Right hindlimb (tissue), 1 donor: ENCODE measurements around the gene SPPL2A.
A peak's percentile ranks its signal among the peaks of the same experiment; 100 is the strongest.
"Not testable (repeated sequence)": the region's sequence is repeated elsewhere in the genome, so short reads cannot be mapped to it uniquely, and the experiment has no call there.

Experiments
- DNase-seq: peaks from one replicate; pipeline ENCODE4 v3.0.0-alpha.2; 2018

The SPPL2A gene

DNA sequence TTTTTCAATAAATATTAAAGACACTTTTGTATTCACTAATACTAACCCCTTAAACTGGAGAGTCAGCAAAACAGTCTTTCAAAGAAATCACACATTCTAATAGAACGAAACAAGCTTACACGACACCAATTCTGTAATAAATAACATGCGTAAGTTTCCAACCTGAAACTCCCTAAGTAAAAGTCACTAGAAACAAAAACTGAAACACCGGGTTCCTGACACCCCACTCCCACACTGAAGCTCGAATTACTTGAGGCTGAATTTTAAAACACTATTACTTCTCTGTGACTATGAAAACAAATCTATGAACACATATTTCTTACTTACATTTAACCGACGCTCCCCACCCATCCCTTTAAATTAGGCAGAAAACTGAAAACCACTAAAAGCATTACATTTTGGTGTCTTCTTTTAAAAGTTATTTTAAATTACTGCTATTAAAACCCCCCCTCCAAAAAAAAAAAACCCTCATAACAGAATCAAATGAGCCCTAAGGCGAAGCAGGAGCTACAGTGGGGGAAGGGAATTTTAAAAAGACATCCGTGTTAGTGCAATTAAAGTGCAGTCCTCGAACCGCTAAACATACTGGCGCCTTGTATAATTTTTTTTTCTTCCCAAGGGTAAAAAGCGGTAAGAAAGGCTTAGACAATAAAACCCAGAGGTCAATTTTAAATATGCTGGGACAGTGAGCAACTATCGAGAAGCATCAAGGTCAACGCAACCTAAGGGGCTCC lies 878 bp downstream of the SPPL2A start:
- DNase-seq = peak; percentile 23

DNA sequence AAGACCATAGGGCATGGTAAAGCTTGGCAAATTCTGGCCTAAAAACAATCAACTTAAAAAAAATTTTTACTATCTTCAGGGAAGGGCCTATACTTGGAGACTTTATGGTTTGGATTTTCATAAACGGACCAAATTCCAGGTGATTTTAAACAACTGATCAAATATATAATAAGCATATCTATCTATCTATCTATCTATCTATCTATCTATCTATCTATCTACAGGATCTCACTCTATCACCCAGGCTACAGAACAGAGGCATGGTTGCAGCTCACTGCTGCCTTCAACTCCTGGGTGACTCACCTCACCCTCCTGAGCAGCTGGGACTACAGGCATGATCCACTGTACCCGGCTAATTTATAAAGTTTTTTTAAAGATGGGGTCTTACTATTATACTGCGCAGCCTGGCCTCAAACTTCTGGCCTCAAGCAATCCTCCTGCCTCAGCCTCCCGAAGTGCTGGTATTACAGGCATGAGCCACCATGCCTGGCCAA lies 6.7 kb downstream of the SPPL2A start:
- DNase-seq = no peak

DNA sequence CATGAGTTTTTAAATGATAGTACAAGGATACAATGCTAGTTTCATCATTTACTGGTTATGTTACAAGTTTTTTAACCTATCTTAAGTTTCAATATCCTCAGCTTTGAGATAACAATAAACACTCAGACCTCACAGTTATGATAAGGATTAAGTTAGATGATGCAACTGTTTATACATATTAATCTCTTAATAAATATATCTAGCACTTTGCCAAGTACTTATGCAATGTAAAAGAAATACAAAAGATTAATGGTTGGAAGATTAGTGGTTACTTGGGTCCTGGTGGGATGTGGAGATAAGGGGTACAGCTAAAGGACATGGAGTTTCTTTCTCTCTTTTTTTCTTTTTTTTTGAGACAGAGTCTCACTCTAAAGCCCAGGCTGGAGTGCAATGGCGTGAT lies 12.0 kb downstream of the SPPL2A start:
- DNase-seq = no peak

DNA sequence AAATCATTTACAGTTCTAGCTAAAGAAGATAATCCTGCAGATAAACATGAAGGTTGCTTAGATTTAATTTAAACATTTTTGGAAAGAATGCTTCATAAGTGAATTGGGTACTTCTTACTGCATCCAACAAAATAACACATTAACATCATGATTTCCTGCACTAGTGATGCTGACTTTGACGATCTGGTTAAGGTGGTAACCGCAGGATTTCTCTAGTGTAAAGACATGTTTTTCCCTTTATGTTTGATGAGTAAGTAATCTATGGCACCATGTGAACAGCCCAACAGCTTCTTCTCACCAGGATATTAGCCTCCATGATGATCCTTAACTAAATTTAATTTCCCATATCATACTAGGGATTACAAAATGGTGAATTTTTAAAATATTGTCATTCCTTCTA lies 14.1 kb downstream of the SPPL2A start:
- no peak for DNase-seq

DNA sequence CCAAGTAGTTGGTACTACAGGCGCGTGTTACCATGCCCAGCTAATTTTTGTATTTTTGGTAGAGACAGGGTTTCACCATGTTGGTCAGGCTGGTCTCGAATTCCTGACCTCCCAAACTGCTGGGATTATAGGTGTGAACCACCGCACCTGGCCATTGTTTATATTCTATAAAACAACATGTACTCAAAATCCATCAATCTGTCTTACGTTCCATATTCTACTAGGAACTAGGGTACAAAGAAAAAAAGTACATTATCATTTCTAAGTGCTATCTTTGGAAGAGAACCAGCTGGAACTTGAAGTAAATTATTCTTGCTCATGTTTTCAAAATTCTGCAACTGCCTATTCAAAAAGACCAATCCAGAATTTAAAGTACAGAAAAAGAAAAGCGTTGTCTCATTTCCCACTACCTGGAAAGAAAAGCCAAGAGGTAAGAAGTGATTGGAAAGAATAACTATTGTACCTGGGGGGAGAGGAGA lies 15.2 kb downstream of the SPPL2A start:
- DNase-seq = no peak

DNA sequence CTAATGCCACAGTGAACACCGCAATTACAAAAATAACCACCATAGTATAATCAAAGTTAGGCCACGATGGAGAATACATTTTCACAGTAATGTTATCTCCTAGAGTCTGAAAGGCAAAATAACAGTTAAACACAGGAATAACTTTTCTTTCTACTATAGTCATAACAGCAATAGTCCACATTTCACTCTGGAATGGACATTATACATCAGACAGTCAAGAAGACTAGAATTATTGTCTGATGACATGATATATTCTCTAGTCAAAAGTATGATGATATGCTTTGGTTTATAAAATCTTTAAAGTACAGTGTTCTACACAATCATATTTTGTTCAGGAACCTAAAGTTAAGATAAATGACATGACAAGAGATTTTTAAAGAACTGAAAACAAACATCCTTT lies 18.0 kb downstream of the SPPL2A start:
- DNase-seq = no peak

DNA sequence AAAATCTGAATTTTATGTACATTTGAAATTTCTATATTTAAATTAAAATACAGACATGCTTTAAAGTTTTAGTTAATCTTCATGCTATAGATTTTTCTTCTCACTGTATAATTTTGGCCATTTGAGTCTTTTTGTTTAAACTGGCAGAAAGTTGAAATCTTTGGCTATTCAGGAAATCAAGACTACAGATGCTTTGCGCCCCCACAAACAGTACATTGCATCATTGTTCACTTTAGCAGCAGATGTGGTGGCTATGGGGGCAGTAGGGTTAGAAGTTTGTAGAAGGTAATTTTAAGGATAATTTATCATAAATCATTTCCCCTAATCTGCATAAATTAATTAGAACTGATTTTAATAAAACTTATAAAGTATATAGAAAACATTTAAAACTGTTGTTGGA lies 20.9 kb downstream of the SPPL2A start:
- DNase-seq = no peak

DNA sequence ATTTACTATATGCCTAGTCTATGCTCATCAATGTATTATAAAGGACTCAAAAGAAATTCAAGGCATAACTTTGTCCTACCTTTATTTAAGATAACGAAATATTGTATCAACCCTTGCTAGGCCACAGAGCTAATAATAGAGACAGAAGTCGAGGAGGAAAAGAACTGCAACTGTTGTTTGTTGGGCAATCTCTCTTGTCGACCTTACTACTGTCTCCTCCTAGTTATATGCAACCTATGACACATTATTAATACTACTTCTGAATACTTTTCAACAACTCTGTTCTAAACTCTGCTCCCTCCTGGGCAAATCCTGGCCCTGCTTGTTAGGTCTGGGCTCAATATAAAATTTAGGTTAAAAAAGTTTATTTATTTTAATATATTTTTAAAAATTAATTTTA lies 24.6 kb downstream of the SPPL2A start:
- DNase-seq = no peak

DNA sequence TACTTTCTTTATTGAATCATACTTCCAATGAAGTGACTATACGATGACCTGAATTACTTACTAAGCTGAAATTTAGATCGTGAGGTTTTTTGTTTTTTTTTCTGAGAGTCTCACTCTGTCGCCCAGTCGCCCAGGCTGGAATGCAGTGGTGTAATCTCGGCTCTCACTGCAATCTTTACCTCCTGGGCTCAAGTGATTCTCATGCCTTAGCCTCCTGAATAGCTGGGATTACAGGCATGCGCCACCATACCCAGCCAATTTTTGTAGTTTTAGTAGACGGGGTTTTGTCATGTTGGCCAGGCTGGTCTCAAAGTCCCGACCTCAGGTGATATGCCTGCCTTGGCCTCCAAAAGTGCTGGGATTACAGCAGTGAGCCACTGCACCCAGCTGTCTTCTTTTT lies 28.7 kb downstream of the SPPL2A start:
- DNase-seq = no peak

DNA sequence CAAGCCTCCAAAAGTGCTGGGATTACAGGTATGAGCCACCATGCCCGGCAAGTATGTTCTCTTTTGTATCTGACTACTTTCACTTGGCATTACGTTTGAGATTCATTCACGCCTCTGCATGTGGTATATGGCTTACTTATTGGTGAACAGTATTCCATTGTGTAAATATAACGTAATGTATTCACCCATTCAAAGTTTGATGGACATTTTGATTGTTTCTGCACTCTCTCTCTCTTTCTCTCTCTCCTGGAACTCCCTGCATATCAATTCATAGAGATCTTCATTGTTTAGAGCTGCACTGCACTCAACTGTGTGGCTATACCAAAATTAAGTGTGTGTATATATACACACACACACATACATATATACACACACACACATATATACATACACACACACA lies 30.4 kb downstream of the SPPL2A start:
- DNase-seq = no peak

DNA sequence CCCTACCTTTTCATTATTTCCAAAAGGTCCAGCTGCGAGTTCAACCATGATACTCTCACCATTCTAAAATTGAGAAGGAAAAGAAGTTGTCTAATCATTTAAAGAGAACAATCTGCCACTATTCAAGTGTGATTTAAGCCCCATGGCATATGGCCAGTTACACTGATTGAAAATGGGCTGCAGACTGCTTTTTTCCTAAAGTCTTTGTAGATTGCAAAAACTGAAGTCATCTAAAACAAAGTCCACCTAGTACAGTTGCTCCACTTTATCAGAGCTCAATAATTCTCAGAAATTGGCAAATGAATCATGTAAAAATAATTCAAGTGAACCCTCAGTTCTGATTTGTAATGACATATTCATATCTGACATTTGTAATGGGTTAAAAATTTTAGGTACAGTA lies 39.2 kb downstream of the SPPL2A start:
- DNase-seq = no peak

DNA sequence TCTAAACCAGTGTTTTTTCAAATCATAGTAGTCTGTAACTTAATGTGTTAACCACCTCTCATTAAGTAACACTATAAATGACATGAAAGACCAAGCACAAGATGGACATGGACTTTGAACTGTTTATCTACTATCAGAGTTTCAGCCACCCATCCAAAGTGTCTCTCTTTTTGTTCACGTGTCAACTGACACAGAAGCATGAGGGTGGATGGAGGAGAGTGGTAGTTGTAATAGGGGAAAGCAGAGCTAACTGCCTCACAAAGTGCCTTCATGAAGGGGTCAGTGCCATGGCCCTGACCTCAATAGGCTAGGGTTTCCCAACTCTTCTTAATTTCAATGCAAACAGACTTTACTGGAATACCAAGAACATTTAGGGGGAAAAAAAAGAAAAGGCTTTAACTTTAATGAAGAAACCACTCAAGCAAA lies 46.8 kb downstream of the SPPL2A start:
- no peak for DNase-seq

DNA sequence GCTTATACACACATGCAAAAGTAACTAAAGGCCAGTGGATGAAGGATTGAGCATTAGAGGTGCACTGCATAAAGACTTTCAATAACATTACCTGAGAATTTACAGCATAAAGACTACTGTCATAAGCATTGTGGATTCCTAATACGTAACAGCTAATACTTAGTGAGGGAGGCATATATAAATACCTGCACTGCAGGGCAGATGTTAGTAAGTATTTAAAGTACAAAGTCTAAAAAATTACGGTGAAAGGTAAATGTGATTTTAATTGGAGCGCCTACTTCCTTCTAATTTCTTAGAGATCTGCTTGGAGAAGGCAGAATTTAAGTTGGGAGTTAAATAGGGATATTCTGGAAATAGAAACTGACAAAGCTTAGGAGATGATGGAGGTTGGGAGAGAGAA lies 53.5 kb downstream of the SPPL2A start:
- DNase-seq = no peak

DNA sequence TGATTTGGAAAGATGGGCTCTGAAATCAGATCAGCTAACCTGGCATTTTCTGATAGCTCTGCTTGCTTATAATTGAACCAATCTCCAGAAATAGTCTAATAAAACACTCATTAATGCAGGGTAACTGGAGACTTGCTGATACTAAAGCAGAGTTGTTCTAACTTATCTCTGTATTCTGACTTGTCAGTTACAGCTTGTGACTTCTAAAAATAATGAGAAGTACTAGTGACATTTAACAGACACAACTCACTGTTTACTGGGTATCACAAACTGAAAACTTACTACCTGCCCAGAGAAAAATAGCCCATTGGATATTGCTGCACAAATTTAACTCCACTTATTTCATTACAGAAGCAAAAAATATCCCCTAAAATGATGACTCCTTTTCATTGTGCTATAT lies 54.9 kb downstream of the SPPL2A start:
- DNase-seq = no peak

DNA sequence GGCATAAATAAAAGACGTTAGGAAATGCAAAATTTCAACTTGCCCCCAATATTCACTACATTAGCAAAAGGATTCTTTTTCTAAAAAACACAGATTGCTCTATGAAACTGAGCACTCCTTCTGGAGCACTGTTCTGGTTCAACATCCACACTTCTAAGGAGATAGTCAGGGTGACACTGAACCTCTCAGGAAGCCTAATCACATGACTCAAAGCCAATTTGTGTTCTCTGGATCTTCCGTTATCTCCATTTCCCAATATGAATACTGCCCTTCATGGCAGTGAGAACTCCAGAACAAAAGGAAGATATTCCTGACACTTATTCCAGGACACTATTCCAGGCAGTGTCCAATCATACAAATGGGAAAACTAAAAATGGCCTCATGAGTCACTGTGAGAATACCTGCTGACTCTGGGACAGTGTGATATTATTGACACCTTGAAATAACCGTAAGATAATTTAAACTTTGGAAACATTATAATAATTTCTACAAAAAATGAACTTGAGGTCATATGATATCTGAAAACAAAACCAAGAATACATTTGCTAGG lies 57.6 kb downstream of the SPPL2A start:
- DNase-seq = no peak

DNA sequence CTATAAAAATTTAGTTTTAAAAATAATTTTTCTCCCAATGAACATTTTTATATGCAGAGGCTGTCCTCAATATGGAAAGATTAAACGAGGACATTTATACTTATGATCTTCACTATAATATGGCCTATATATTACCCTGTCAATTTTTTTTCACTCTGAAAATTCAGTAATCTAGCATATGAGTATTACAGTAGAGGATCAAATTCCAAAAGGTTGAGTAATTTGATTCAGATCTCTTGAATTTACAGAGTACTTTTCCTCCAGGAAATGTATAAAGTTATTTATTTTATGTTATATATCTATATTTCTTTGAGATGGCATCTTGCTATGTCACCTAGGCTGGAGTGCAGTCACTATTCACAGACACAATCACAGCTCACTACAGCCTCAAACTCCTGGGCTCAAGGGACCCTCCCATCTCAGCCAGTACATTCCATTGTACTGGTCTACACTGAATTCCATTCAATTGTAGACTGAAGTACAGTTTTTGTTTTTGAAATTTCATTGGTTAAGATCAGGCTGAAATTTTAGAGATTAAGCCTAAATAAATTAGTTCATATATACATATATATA lies 62.7 kb downstream of the SPPL2A start:
- DNase-seq = no peak

DNA sequence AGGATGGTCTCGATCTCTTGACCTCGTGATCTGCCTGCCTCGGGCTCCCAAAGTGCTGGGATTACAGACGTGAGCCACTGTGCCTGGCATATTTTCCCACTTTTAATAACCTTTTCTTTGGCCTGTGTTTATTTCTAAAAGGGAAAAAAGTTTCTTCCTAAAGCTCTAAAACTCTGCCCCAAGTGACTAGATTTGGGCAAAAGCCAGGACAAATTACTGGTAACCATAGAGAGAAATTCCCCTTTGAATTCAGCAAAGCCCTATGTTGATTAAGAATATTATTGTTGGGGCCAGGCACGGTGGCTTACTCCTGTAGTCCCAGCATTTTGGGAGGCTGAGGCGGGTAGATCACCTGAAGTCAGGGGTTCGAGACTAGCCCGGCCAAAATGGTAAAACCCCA lies 67.4 kb downstream of the SPPL2A start:
- no peak for DNase-seq

DNA sequence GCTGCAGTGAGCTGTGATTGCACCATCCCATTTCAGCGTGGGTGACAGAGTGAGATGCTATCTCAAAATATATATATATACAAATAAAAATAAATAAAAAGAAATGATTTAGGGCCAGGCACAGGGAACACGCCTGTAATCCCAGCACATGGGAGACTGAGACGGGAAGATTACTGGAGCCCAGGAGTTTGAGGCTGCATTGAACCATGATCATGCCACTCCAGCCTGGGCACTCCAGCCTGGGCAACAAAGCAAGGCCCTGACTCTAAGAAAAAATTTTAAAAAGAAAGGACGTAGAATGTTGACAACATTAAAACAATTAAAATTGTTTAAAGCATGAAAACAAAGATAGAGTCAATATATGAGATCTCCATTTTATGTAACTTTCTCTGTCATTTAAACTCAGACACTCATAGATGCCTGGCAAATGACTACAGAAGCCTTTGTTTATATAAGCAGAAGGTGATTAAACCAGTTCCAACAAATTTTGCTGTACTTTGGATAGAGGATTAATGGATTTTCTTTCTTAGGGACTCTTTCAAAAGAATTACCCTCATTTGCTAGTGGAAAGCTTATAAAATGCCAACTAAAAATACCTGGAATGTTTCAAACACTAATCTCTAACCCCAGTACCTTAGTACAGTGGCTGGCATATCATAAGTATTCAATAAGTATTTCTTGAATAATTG lies 68.3 kb downstream of the SPPL2A start:
- DNase-seq = no peak

DNA sequence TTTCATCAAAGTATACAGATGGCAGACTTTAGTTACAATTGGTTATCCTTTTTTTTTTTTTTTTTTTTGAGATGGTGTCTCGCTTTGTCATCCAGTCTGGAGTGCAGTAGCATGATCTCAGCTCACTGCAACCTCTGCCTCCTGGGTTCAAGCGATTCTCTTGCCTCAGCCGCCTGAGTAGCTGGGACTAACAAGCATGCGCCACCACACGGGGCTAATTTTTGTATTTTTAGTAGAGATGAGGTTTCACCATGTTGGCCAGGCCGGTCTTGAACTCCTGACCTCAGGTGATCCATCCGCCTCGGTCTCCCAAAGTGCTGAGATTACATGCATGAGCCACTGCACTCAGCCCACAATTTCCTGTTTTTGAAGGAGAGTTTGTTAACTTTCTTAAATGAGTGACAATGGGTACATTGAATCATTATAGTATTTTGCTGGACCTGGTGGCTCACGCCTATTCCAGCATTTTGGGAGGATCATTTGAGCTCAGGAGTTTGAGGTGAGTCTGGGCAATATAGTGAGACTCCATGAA lies 70.8 kb downstream of the SPPL2A start:
- not testable (repeated sequence) for DNase-seq

DNA sequence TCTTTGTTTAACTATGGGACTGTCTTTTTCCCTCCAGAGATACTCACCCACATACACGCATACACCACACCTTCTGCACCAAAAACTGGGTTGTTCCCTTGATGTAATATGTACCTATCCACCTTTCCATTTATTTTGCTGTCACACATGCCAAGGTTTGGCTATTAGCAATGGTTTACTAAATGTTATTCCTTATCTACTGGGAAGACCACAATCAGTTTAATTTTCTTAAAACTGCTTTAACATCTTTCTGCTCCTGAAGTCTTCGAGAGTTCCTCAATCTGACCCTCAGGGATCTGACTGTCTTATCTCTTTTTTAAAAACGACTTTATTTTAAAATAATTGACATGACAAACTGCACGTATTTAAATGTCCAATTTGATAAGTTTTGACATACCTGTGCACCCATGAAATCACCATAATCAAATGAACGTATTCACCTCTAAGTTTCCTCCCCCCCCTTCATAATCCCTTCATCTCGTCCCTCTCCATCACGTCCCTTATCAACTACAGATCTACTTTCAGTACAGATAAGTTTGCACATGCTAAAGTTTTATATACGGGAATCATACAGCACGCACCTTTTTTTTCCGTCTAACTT lies 78.1 kb downstream of the SPPL2A start:
- no peak for DNase-seq

DNA sequence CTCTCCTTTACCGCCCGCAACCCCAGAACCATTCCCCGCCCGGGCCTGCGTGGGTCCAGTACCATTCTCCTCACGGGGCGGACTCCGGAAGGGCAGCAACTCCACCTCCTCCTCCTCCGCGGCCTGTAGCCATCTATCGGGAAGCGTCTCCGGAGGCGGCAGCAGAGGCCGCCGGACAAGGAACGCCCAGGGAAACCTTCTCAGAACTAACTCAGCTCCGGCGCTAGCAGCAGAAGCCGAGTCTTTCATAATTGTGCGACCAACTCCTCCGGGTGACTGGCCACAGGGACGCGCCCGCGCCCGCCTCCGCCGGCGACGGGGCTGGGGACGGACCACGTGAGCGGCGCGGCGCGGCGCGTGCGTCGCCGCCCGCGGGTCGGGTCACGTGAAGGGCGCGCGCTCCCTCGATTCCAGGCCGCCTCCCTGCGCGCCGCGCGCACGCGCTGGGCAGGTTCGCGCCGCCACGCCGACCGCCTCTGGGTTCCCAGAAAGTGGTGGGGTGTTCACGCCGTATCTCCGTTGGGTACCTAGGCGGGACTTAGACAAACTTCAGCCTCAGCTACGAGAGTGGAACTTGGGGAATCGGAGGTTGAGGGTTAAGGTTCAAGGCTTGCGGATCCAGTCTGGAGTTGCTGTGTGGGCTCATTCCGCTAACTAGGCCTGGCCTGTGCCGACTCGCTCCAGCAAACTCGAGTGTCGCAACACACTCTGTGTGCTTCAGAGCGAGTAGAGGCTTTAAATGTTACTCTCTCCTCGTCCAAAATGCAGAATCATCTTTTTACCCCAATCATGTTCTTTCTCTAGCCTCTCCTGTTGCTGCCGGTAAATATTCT lies 78.8 kb downstream of the SPPL2A start, which contains the start of gene TRPM7:
TRPM7 (minus strand) TSS at position 329 of the 833 bp plus-strand sequence; CDS start at position 65, 264 bp downstream.
- peak; percentile 92 for DNase-seq

DNA sequence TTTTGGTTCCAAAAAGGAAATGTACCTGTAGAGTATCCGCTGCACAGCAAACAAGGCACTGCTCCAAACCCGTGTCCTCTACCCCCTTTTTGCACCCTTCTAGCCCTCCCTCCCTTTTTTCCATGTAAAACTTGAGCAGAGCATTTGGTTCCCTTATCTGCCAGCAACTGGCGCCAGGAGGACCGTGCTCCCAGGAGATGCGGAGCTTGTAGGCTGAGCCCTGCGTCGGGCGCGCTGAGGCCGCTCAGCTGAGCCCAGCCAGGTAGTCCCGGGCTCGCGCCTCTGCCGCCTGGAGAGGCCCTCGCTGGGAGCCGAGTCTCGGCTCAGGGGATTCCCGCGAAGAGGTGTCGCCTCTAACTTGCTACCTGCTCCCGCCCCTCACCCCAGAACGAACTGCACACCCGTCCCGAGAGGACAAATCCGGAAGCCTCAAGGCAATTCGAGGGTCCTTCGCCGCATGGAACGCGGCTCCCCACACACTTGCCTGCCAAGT lies 79.5 kb downstream of the SPPL2A start:
- peak; percentile 53 for DNase-seq
